CD4-positive, alpha-beta T cell treated with Interleukin-6 for 4 hours (primary cell): ENCODE measurements around the gene LAMB1.
"Not testable (repeated sequence)": the region's sequence is repeated elsewhere in the genome, so short reads cannot be mapped to it uniquely, and the experiment has no call there.

Experiments used
- DNase-seq: peaks from one replicate; pipeline ENCODE4 v3.0.0-alpha.2; 2020; ENCODE audit warnings: mixed read lengths

Gene LAMB1

DNA sequence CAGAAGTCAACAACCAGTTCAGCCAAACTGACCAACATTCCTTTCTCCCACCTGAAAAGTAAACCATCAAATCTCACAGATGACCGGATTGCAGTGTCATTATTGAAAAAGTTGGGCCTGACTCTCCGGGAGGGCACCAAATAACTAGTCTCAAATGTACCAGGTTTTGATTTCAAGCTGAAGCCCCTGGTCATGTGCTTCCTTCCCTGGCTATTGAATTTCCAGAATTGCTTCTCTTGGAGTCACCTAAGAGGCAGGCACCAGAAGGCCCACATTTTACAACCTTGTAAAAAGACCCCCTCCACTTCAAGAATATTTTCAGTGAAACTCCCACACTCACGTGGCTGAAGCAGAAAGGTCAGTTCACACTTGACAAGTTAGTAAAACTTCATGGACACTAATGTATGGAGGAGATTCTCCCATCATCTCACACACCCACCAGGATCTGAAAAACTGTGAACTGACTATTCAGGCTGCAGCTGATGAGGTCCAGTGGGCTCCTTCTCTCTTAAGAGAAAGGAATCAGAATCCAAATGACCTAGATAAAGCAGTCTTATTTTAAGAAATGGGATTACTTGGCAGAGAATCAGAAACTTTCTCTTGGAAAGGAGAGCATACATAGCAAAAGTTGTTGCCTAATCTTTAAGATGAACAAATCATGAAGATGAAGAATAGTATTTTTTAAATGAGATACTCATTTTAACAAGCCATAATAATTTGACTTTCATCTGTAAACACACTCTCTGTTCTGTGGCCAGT lies 58.4 kb downstream of the LAMB1 start:
- DNase-seq, result no peak

DNA sequence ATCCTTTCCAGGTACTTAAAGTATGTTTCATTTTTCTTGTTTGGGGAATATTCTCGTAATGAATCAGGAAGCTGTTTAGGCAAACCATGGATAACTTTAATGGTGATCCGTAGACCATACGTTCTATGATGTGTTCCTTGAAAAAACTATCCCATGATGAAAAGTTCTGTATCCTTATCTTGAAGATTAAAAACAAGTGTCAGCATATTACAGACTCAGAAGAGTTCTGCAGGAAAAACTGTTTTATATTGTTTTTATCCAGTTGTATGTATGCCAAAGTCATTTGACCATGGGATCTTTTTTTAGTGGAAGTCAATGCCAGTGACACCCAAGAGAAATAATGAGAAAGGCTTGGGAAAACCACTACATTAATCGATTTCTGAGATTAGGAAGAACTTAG lies 59.9 kb downstream of the LAMB1 start:
- no peak for DNase-seq

DNA sequence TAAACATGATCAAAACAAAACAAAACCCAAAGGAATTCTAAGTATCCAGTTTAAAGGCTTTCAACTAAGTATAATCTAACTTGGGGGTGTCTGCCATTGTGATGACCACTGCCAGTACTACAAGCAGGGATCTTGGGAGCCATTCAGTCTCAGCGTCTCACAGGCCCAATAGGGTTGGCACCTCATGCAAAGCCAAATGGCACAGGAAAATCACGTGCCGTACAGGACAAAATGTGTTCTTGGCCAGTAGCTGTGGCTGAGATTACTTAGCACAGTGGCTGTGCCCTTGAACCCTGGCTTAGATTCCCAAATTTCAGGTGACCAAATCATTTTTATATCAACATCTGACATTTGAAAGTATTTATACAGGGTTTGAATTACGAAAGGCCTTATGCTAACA lies 62.0 kb downstream of the LAMB1 start:
- no peak for DNase-seq

DNA sequence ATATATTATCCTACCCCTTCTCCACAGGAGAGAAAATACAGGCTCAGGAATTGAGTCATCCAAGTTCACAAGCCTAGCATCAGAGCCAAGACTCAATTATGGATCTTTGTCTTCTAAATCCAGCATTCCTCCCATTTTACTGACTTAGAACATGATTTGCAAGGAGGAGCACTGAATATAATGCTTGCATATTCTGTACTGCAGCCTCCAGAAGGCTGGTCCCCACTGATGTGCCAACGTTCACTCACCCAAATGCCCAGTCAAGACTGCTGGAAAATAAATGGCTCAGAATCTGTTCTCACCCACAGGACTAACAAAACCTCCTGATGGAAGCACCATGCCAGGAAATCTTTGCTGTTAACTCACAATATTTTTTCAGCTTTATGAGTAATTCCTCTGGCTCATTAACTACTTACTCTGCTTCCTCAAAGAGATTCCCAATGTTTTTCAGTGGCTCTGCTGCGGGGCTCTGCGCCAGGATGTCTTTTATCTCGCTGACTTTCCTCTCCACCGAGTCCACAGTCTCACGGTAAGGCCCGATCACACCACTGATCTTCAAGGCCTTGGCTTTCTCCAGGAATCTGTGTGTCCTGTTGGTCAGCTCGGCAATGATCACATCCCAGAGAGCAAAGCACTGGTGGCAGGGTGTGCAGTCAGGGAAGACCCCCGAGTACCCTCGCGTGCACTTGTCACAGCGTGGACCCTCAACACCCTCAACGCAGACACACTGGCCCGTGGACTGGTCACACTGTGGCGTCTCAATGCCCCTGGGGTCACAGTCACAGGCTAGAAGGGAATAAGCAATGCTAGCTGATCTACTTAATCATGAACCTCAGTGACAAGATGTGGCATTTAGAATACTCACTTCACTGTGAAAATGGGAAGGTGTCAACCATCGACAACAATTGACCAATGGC lies 63.1 kb downstream of the LAMB1 start:
- DNase-seq, result no peak

DNA sequence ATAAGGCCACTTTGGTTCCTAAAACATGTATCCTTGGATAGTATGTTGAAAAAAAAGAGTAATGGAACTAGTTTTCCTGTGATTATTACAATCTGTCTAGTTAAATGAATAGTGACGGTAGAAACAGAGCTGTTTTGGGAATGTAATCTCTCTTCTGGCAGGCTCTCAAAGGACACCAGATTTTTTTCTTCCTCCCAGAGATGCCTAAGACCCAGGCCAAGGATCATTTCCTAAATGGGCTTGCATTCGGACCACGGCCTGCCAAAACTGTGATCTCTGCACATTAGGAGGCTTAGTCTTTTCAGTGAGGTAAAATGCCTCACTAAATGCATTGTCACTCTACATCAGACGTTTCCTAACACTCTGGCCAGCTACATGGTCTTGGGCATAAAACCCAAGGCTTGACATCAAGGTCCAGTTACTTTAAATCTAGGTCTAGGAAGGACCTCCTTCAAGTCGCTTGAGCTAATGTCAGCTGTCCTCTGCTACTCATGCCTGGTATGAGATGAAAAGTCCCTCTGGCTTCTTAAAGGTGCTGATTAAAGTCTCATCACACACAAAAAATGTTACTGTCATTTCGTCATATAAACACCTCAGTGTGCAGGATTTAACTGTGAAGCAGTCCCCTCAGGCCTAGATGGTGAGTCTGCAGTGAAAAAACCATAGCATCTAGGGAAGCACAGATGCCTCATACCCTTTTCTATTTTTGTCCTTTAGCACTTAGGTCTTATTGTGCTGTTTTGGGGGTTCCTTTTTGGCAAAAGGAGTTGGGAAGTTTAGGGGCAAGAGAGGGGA lies 64.3 kb downstream of the LAMB1 start:
- DNase-seq, result no peak

DNA sequence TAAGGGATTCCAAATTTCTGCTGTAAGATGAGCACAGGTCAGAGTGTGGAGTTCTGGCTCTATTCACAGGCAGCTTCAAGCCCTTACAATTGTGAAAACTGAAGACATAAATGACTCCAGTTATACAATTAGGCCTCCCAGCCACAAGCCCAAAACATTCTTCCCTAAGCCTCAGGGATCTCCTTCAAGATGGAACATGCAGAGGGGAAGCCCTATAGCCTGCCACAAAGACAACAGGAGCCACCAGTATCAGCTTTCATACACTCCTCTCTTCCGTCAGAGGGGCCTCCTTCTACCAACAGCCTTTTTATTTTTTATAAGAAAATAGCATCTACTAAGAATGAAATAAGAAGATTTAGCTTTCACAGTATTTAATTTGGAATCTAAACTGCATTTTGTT lies 65.4 kb downstream of the LAMB1 start:
- no peak for DNase-seq

DNA sequence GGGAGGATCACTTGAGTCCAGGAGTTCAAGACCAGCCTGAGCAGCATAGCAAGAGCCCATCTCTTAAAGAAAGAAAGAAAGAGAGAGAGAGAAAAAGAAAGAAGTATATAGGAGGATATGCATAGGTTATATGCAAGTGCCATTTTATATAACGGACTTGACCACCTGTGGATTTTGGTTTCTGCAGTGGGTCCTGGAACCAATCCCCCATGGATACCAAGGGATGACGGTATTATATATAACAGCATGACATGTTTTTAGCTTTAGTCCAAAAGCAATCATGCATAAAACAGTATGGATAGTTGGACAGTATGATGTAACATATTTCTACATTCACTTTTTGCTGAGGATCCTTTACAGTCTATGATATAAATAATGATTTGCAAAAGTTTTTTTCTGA lies 66.6 kb downstream of the LAMB1 start:
- no peak for DNase-seq

DNA sequence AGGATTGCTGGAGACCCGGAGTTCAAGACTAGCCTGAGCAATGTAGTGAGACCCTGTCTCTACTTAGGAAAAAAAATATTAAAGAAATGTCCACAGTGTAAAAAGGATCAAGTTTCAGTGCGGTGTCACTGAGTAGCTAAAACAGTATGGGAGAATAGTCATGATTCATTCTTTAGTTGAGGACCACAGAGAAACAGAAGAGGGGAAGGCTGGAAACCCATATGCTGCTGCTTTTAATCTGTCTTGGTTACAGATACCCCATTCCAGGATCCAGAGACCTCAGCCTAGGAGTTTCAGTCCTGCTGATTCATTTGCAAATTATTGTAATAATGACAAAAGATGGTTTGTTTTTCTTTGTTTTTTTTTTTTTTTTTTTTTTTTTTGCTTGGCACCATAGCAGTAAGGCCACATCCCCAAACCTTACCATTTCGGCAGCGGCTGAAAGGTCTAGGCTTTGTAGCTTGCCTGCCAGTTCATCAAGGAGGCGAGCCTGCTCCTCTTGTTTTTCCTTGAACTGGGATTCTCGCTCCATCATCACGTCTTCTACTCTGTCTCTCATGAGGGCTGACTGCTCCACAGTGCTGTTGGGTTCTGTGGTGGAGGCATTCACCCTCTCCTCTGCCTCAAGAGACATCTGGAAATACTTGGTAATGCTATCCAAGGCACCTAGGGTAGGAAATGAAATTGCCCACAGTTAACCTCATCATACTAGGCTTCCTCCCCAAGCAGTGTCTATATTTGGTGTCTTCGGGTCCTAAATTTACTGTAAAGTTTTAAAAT lies 67.8 kb downstream of the LAMB1 start:
- DNase-seq, result no peak

DNA sequence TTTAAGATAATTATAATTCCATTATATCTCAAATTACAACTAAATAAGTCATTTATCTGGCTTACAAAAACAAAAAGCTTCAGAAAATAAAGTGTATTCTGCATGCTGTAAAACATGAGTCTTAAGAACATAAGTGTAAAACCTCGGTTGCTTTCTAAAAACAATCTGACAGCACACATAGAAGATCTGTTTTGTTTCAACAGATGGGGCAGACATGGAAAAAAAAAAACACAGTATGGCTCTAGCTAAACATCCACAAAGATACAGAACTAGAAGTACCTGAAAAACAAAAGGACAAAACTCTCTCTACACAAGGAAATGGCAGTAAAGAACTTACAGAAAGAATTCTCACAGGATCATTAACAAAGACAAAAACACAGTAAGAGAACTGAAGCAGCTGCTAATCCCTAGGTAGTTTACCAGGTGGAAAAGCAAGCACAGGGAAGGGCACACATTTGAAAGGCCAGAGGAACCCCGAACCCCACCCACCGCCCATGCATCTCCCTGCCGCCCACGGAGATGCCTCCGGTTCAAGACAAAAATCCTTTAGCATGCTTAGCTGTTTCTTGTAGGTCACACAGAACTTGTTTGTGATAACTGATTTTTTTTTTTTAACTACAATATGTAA lies 69.5 kb downstream of the LAMB1 start:
- no peak for DNase-seq

DNA sequence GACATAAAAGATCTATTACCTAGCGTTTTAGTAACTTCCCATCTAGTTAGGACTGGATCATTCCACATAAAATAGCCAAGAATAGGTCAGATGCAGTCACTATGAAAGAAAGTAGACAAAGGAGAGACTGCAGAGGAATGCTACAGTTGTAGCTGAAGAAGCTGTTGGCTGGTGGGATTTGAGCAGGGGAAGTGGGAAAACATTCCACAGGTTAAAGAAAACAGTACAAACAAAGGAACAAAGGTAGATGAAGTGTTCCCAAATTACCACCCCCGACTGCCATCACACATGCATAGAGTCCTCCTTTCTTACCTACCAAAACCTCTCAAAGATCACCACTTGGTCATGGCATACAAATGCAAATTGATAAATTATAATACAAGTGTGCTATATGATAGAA lies 70.2 kb downstream of the LAMB1 start:
- DNase-seq, result no peak

DNA sequence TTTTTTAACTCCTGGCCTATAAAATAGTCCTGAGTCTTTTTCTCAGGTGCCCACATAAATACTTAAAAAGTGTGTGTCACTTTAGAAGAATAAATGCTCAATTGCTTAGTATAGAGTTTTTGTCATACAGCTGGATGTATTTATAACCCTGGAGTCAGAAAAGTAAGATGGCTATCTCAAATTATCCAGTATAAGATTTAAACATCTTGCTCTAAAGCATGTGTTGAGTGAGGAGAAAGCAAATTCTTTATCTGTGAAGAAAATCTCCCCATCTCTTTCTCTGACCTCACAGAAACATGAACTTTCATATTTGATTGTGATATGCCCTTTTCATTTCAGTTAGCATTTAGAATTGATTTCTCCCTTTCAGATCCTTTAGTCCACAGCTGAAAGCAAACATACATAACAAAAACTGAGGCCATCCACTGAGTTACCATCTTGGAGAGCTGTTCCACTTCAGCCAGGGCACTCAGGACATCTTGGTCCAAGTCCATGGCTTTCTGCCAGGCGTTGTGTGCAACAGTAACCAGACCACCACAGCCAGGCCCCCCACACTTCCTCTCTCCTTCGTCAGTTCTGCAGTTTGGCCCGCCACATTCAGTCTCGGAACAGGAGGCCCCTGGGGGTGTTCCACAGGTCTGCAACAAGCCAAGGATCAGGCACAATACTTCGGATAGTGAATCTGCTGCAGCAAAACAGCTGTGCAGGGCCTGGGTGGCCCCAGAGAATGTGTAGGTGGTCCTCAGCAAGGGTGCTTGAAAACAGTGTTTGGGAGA lies 71.0 kb downstream of the LAMB1 start:
- no peak for DNase-seq

DNA sequence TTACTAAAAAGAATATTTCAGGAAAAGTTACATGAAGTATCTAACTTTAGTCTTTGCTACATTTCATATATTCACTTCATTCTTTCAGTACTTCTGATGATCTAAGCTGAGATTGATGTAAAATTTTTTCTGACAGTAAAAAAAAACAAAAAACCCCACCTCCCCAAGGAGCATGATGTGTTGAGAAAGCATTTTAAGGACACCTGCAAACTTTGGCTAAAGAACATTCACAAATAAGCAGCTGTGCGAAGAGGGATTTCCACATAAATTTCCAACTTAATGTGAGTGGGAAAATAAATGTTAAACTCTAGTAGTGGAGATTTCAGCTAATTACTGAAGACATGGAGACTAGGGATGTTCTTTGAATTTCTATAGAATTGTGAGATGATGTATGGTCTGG lies 76.5 kb downstream of the LAMB1 start:
- no peak for DNase-seq

DNA sequence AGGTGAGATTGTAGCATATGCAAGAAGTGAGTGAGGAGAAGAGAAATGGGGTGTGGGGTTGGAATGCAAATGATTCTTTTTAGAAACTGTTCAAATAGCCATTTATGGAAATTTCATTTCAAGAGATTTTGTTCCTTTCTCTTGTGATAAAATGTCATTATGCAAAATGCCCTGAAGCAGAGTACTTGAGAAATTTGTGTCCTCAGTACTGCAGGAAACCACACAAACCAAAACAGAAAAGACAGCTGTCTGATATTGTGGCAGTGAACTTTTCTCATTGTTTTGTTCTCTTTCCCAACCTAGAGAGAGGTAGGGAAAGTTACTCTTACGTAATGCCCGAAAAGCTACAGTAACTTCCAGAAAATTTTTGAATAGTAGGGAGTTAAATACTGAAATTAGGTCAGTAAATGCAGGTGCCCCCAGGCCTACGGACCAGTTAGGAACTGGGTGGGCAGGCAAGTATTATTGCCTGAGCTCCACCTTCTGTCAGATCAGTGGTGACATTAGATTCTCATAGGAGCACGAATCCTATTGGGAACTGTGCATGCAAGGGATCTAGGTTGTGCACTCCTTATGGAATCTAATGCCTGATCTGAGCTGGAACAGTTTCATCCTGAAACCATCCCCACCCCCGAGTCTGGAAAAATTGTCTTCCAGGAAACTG lies 78.0 kb downstream of the LAMB1 start:
- DNase-seq, result no peak

DNA sequence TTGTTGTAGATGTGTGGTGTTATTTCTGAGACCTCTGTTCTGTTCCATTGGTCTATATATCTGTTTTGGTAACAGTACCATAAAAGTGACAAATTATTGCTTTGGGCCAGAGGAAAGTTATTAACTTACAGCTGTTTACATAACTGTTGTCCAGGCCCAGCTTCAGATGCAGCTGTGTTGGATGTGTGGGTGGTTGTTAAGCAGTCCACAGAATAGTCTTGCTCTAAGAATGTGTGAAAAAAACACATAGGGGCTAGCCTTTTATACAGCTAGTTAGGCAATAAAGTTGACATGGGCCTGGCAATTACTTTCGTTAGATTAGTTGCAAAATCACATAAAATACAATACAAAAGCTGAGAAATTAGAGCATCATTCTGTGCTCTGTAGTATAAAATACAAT lies 80.1 kb downstream of the LAMB1 start:
- DNase-seq, result no peak

DNA sequence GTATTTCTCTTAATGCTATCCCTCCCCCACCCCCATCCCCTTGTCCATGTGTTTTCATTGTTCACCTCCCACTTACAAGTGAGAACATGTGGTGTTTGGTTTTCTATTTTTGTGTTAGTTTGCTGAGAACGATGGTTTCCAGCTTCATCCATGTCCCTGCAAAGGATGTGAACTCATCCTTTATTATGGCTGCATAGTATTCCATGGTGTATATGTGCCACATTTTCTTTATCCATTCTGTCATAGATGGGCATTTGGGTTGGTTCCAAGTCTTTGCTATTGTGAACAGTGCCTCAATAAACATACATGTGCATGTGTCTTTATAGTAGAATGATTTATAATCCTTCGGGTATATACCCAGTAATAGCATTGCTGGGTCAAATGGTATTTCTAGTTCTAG lies 81.1 kb downstream of the LAMB1 start:
- not testable (repeated sequence) for DNase-seq

DNA sequence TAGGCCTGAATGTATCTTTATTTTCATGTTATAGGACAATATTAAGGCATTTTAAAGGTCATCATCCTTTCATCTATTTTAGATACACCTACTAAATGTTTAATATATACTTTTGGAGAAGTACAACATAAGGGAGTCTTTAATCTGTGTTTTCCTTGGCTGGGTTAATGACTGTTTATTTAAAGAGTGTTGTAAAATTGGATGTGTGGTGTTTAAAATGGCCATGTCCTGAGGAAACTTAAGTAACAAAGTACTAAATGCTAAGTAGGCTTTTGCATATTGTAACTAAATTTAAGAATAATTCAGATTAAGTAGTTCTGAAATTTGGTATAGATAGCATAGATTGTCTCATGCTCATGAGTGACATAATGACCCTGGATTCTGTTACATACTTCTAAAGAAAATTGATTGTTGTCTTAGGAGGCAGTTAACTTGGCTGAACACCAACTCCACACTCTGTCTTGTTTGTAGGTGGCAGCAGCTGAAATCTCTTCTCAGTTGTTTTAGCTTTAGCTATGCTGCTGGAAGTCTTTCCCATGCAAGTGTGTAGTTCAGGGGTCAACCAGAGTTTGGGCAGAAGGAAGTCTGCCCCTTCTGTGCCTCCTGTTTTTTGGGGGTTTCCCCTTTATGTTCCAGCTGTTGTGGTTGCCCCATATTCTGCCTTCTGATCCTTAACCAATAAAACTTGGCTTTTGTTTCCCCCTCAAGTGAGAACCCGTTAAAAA lies 82.8 kb downstream of the LAMB1 start:
- no peak for DNase-seq

DNA sequence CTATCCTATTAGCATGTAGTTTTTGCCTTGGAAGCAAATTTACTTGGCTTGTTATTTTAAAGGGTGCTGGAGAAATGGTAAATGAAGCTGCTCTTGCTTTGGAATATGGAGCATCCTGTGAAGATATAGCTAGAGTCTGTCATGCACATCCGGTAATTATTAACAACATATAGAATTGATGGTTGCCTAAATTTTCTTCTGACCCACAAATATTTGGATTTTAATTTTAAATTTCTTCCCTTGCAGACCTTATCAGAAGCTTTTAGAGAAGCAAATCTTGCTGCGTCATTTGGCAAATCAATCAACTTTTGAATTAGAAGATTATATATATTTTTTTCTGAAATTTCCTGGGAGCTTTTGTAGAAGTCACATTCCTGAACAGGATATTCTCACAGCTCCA lies 84.0 kb downstream of the LAMB1 start:
- DNase-seq, result no peak

DNA sequence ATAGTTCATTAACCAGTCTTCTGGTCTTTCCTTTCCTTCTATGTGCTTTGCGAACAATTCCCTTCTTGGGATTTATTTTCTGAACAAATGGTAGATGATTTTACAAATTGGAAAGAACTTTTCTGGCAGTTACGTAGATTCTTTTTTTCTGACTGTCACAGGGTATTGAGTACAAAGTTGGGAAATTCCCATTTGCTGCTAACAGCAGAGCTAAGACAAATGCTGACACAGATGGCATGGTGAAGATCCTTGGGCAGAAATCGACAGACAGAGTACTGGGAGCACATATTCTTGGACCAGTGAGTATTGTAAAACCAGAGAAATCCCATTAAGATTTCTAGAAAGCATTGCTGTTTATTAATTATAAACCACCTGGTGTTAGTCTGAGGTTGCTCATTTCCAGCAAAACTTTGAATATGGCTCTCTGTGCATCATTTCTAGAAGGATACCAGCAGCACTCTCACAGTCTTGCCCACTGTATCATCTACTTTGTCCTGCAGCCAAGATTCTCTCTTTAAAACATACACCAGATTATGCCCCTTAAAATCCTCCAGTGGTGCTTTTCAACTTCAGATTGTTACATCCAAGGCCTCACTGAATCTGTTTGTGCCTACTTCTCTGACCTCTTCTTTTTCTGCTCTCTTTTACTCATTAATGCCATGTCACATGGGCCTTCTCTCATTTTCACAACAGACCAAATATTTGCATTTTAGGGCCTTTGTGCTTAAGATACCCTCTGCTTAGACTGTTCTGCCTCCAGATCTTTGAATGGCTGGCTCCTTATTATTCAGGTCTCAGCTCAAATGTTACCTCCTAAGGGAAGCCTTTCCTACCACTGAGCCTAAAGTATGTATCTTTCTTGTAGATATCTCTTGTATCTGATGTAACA lies 85.0 kb downstream of the LAMB1 start:
- DNase-seq, result no peak

DNA sequence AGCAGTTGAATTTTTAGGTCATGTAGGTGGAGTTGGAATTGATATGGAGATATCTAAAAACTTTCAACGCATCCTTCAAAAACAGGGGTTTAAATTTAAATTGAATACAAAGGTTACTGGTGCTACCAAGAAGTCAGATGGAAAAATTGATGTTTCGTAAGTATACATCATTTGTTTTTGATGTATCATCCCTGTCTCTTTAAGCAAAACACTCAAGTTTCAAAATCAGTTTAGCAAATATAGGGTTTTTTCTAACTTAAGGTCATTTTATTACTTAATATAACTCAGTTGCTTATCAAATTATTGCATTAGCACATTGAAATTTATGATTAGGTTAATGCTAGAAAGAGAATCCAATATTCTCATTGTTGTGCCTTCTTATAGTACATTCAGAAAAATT lies 87.4 kb downstream of the LAMB1 start:
- no peak for DNase-seq
